GM23338 (cell line): ENCODE measurements around the gene BID. TPM values are rescaled to one million over a fixed set of nuclear protein-coding genes. Genes with fewer than 3 reads are reported as not detected.

Source experiments
- ATAC-seq: fragments of 200-7000 bp; cut with Tn5 transposase; 3 replicates; pipeline ENCODE4 v1.9.1; 2020
- DNase-seq: peaks from one replicate; pipeline ENCODE4 v3.0.0-alpha.2; 2015; ENCODE audit warnings: low spot score
- H2AFZ ChIP-seq: fragments of 200-600 bp; sonication (generic); 2 replicates; pipeline ENCODE4 v1.8.0; 2016; ENCODE audit warnings: antibody characterized with exemption, mild to moderate bottlenecking, moderate library complexity
- H3F3A ChIP-seq: fragments of 200-600 bp; sonication (generic); replicated peaks from 2 replicates; pipeline ENCODE4 v1.8.0; 2017; ENCODE audit warnings: antibody characterized with exemption, mixed run types, low read depth
- H3K27ac ChIP-seq: fragments of 200-600 bp; sonication (generic); 2 replicates; pipeline ENCODE4 v1.6.1; 2016; ENCODE audit warnings: low read depth
- H3K27me3 ChIP-seq: fragments of 200-600 bp; sonication (generic); 2 replicates; pipeline ENCODE4 v1.8.0; 2016; ENCODE audit warnings: mild to moderate bottlenecking, mixed run types, moderate library complexity; ENCODE audit not compliant: insufficient read depth
- H3K36me3 ChIP-seq: fragments of 200-600 bp; sonication (generic); 2 replicates; pipeline ENCODE4 v1.8.0; 2016; ENCODE audit warnings: mild to moderate bottlenecking; ENCODE audit not compliant: insufficient read depth
- H3K4me1 ChIP-seq: fragments of 200-600 bp; sonication (generic); 2 replicates; pipeline ENCODE4 v1.8.0; 2016; ENCODE audit warnings: mild to moderate bottlenecking, moderate library complexity; ENCODE audit not compliant: insufficient read depth
- H3K4me2 ChIP-seq: fragments of 200-600 bp; sonication (generic); 2 replicates; pipeline ENCODE4 v1.7.1; 2017; ENCODE audit warnings: mixed run types
- H3K4me3 ChIP-seq: fragments of 200-600 bp; sonication (generic); 2 replicates; pipeline ENCODE4 v1.6.1; 2016; ENCODE audit warnings: mixed run types
- H3K79me2 ChIP-seq: fragments of 200-600 bp; sonication (generic); replicated peaks from 2 replicates; pipeline ENCODE4 v1.8.0; 2017; ENCODE audit warnings: mild to moderate bottlenecking; ENCODE audit not compliant: insufficient read depth
- H3K9me2 ChIP-seq: fragments of 200-600 bp; sonication (generic); 2 replicates; pipeline ENCODE4 v1.8.0; 2017; ENCODE audit not compliant: insufficient read depth
- H4K20me1 ChIP-seq: fragments of 200-600 bp; sonication (generic); replicated peaks from 2 replicates; pipeline ENCODE4 v1.8.0; 2017; ENCODE audit warnings: mild to moderate bottlenecking; ENCODE audit not compliant: insufficient read depth
- H3K27ac Mint-ChIP-seq: 2 replicates; pipeline ENCODE4 v1.8.0; 2020; ENCODE audit warnings: inconsistent platforms, mild to moderate bottlenecking, moderate library complexity, mixed read lengths
- H3K27me3 Mint-ChIP-seq: 3 replicates; pipeline ENCODE4 v1.8.0; 2022; ENCODE audit warnings: low read depth, mild to moderate bottlenecking, moderate library complexity, mixed read lengths, inconsistent platforms; ENCODE audit not compliant: insufficient read depth, poor library complexity
- H3K36me3 Mint-ChIP-seq: 3 replicates; pipeline ENCODE4 v1.8.0; 2021; ENCODE audit warnings: low read depth, mild to moderate bottlenecking, inconsistent platforms, moderate library complexity, mixed read lengths
- H3K4me1 Mint-ChIP-seq: 3 replicates; pipeline ENCODE4 v1.8.0; 2020; ENCODE audit warnings: mild to moderate bottlenecking, inconsistent platforms, mixed read lengths
- H3K4me3 Mint-ChIP-seq: 3 replicates; pipeline ENCODE4 v1.8.0; 2021; ENCODE audit warnings: moderate library complexity, mild to moderate bottlenecking, inconsistent platforms, mixed read lengths
- H3K9me3 Mint-ChIP-seq: 3 replicates; pipeline ENCODE4 v1.8.0; 2020; ENCODE audit warnings: moderate library complexity, mild to moderate bottlenecking, inconsistent platforms, mixed read lengths
- CTCF ChIP-seq, 2 experiments: fragments of 200-600 bp in 1 of 2; sonication (generic) in 1 of 2; conservative IDR thresholded peaks; 2 replicates each; pipeline versions ENCODE4 v1.5.1 to v1.6.1; 2016 to 2017; ENCODE audit warnings: antibody characterized with exemption in 2 of 2, low read depth in 2 of 2, mild to moderate bottlenecking in 2 of 2, moderate library complexity in 1 of 2
- EZH2 ChIP-seq: fragments of 200-600 bp; sonication (generic); IDR thresholded peaks from one replicate; pipeline ENCODE4 v1.8.0; 2017; ENCODE audit warnings: antibody characterized with exemption, mild to moderate bottlenecking, low read depth; ENCODE audit not compliant: unreplicated experiment
- JUNB ChIP-seq: IDR thresholded peaks from one replicate; pipeline ENCODE4 v1.6.1; 2016; ENCODE audit warnings: antibody characterized with exemption; ENCODE audit not compliant: unreplicated experiment
- NANOG ChIP-seq: IDR thresholded peaks from 2 replicates; pipeline ENCODE4 v1.6.1; 2016; ENCODE audit warnings: antibody characterized with exemption, borderline replicate concordance
- POLR2AphosphoS5 ChIP-seq: IDR thresholded peaks from 2 replicates; pipeline ENCODE4 v1.6.1; 2016; ENCODE audit warnings: antibody characterized with exemption, low read depth
- REST ChIP-seq: IDR thresholded peaks from one replicate; pipeline ENCODE4 v1.6.1; 2018; ENCODE audit warnings: antibody characterized with exemption; ENCODE audit not compliant: unreplicated experiment
- STAT1 ChIP-seq: IDR thresholded peaks from one replicate; pipeline ENCODE4 v1.6.1; 2016; ENCODE audit warnings: antibody characterized with exemption; ENCODE audit not compliant: unreplicated experiment
- ZNF114 ChIP-seq: fragments of 250-450 bp; sonication (Bioruptor Pico); IDR thresholded peaks from 2 replicates; pipeline ENCODE4 v1.5.0; 2020; ENCODE audit warnings: mild to moderate bottlenecking, moderate library complexity
- ZNF331 ChIP-seq: fragments of 250-450 bp; sonication (Bioruptor Pico); IDR thresholded peaks from 2 replicates; pipeline ENCODE4 v1.5.0; 2020; ENCODE audit warnings: low read depth, mild to moderate bottlenecking, moderate library complexity
- ZNF462 ChIP-seq: fragments of 250-450 bp; sonication (Bioruptor Pico); IDR thresholded peaks from 2 replicates; pipeline ENCODE4 v1.5.0; 2020; ENCODE audit warnings: mild to moderate bottlenecking, moderate library complexity
- polyA plus RNA-seq: library from polyadenylated mRNA; unstranded; fragments of >200 nt; fragmentation: Nextera tagmentation; extraction: Ambion mirVana; gene quantifications from 2 replicates; pipeline ENCODE4 v1.2.1, GENCODE V29; 2016
- total RNA-seq: library from RNA; depleted of rRNA; stranded (reverse); fragments of >200 nt; shearing (Covaris generic); gene quantifications from 2 replicates; pipeline ENCODE4 v1.2.3, GENCODE V29; 2014

Gene BID
- total and polyA plus RNA-seq, 2 experiments from 2014 or later, result 65.1 to 125 TPM

- peaks cover 10% of the 10 kb centered on the region; the same call in 1 of the 2 replicates for H3K36me3 ChIP-seq
- no peaks in the 10 kb centered on the region for H3K27me3 Mint-ChIP-seq
- no peak for ATAC-seq
- H3K4me3 ChIP-seq, result no peak overlapping the region
- H3K36me3 Mint-ChIP-seq, result peaks cover 4% of the 10 kb centered on the region; the same call in 1 of the 3 replicates
- TF ChIP-seq REST (no peak), JUNB (no peak)
- H3K27ac ChIP-seq, result no peak overlapping the region
- H3K4me2 ChIP-seq, result no peak overlapping the region
- 0 out of 2 replicates have a peak, but pooled peaks cover 10% of the 10 kb centered on the region for H3F3A ChIP-seq
- H3K9me3 Mint-ChIP-seq, result no peaks in the 10 kb centered on the region
- H4K20me1 ChIP-seq, result no peaks in the 10 kb centered on the region; the same call in 1 of the 2 replicates
- H3K4me1 ChIP-seq, result no peaks in the 10 kb centered on the region
- H3K79me2 ChIP-seq, result no peaks in the 10 kb centered on the region
- no peaks in the 10 kb centered on the region for H3K4me1 Mint-ChIP-seq
- no peaks in the 10 kb centered on the region for H3K27me3 ChIP-seq
- H3K27ac Mint-ChIP-seq, result no peak overlapping the region
- no peak overlapping the region for H2AFZ ChIP-seq
- DNase-seq, result no peak
- no peak overlapping the region for H3K4me3 Mint-ChIP-seq
- no peaks in the 10 kb centered on the region for H3K9me2 ChIP-seq
Measured at GRCh38 chr22:17732251-17732854, 41.9 kb downstream of the BID start.

- Histone ChIP-seq H3F3A (0 out of 2 replicates have a peak, but pooled peaks cover 8% of the 10 kb centered on the region), H3K27ac (no peak overlapping the region), H3K79me2 (no peaks in the 10 kb centered on the region), H2AFZ (no peak overlapping the region), H3K36me3 (peaks cover 5% of the 10 kb centered on the region; the same call in 1 of the 2 replicates), H3K4me2 (no peak overlapping the region), H3K4me1 (no peaks in the 10 kb centered on the region), H3K9me2 (no peaks in the 10 kb centered on the region), H3K27me3 (no peaks in the 10 kb centered on the region), H3K4me3 (no peak overlapping the region), H4K20me1 (peaks cover 4% of the 10 kb centered on the region; the same call in 1 of the 2 replicates)
- Mint-ChIP-seq H3K4me3 (no peak overlapping the region), H3K9me3 (no peaks in the 10 kb centered on the region), H3K36me3 (peaks cover 11% of the 10 kb centered on the region; the same call in 2 of the 3 replicates), H3K27me3 (no peaks in the 10 kb centered on the region), H3K27ac (no peak overlapping the region), H3K4me1 (no peaks in the 10 kb centered on the region)
- ATAC-seq (no peak), DNase-seq (no peak)
- no peak for TF ChIP-seq ZNF462 (CRISPR knock-in tag)
- TF ChIP-seq STAT1, result no peak
- TF ChIP-seq NANOG, result no peak
- TF ChIP-seq POLR2AphosphoS5, result no peak
- no peak for TF ChIP-seq JUNB
- no peak for TF ChIP-seq EZH2
- no peak for TF ChIP-seq ZNF331 (CRISPR knock-in tag)
- no peak for TF ChIP-seq CTCF (conservative IDR thresholded peaks at IDR 0.05; ENCODE audit: low read depth in 2 of 2)
- no peak for TF ChIP-seq ZNF114 (CRISPR knock-in tag)
Measured at GRCh38 chr22:17729561-17729960, 44.7 kb downstream of the BID start.
